ENCODE measurements around the gene FUT6.

Gene FUT6

DNA sequence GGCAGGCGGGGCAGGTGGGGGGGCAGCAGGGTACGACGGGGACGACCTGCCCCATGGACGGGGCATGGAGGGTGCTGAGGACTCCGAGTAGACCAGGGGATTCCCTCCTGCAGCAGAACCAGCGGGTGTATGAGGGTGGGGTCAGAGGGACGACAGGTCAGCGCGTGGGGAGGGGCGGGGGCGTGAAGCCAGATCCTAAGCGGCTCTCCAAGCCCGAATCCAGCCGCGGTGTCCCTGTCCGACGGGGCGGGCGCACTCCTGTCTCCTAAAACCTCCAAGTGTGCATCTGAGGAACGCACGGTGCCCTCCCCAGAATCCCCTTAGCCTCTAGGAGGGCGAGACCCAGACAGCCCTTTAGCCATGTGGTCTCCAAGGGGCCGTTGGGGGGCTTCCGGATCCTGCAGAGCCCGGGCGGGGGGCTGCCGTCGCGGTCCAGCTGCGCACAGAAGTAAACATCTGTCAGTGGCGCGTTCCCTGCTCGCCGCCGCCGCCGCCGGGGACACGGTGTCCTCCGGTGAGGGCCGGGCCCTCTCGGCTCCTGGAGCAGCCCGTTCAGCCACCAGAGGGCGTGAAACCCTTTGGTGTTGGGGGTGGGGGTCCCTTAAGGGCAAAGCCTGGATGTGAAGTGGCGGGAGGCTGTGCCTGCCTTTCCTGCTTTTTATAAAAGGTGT is 33.9 kb downstream of the FUT6 start:
- DNase-seq (ENCODE audit: low read depth in 2 of 2, low spot score in 1 of 2) = no peak

DNA sequence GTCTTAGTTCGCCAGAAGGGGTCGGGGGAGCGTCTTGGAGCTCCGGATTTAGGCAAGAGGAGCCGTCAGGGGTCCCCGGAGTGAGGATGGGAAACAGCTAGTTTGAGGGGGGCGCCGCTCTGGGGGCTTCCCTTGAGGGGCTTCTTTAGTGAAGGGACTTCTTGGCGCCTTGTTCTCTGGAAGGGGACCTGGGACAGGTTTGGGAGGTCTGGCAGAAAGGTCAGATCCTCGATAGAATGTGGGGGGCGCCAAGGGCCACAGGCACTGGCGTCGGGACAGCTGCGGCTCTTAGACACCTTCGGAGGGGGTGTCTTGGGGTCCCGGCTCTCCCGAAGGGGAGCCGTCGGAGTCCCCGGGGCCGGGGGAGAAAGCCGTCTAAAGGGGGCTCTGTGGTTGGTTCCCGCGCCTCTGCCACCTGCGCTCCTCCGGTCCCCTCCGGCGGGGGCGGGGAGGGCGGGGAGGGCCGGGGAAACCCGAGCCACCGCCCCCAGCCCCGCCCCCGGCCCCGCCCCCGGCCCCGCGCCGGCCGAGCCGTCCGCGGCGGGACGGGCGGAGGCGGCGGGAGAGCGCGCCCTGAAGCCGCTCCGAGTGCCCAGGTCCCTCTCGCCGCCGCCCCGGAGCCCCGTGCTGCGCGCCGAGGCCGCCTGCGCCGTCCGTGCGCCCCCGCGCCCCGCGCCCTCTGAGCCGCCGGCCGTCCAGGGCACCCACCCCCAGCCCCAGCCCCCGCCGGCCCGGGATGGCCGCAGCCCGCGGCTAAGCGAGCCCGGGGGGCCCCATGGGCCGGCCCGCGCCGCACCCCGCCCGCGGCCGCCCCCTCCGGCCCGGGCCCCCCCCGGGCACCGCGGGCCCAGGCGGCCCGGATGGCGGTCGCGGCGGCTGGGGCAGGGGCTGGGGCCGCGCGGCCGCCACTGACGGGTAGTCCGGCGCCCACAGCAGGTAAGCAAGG is 34.7 kb downstream of the FUT6 start, which contains the start of gene NRTN:
Gene NRTN (plus strand): TSS at position 552 of the 946 bp plus-strand sequence. CDS start 19,099 bp downstream, outside the sequence.
- no peak for DNase-seq (ENCODE audit: low read depth in 2 of 2, low spot score in 1 of 2)

GRCh38 chr19:5803752-5804515 is 35.6 kb downstream of the FUT6 start:
- DNase-seq (ENCODE audit: low read depth in 2 of 2, low spot score in 1 of 2) = peak; percentile 72 to 75

GRCh38 chr19:5803441-5803751 is 36.1 kb downstream of the FUT6 start:
- no peak for DNase-seq (ENCODE audit: low read depth in 2 of 2, low spot score in 1 of 2)

GRCh38 chr19:5801796-5802619 is 37.5 kb downstream of the FUT6 start:
- no peak for DNase-seq (ENCODE audit: low read depth in 2 of 2, low spot score in 1 of 2)

DNA sequence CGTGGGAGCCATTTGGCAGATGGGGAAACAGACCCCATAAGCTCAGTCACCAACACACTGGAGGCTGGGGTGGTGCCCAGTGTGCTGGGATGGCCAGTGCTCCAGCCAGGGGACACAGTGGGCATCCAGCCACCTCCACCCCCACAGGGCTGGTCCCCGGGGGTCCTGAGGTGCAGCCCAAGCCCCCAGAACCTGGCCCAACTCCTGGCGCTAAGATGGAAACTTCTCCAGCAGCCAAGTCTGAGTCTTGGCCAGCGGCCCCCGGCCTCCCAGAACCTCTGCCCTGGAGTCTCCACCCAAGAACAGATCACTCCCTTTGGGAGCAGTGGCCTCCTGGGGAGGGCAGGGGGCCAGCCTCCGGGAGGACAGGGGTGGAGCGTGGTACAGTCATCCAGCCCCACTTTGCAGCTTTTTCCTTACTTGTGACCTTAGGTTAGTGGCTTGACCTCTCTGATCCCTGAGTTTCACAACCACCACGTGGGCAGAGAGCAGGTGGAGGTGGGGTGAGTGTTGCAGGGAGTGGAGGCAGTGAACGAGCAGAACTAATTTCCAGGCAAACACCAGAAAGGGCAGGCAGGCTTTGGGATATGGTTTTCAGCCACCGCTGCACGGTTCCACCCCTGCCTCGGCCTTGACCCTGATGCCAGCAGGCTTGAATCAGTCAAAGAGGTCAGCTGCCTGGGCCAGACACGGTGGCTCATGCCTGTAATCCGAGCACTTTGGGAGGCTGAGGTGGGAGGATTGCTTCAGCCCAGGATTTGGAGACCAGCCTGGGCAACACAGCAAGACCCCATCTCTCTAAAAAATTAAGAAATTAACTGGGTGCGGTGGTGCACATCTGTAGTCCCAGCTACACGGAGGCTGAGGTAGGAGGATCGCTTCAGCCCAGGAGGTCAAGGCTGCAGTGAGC is 38.9 kb downstream of the FUT6 start:
- DNase-seq (ENCODE audit: low read depth in 2 of 2, low spot score in 1 of 2) = no peak

DNA sequence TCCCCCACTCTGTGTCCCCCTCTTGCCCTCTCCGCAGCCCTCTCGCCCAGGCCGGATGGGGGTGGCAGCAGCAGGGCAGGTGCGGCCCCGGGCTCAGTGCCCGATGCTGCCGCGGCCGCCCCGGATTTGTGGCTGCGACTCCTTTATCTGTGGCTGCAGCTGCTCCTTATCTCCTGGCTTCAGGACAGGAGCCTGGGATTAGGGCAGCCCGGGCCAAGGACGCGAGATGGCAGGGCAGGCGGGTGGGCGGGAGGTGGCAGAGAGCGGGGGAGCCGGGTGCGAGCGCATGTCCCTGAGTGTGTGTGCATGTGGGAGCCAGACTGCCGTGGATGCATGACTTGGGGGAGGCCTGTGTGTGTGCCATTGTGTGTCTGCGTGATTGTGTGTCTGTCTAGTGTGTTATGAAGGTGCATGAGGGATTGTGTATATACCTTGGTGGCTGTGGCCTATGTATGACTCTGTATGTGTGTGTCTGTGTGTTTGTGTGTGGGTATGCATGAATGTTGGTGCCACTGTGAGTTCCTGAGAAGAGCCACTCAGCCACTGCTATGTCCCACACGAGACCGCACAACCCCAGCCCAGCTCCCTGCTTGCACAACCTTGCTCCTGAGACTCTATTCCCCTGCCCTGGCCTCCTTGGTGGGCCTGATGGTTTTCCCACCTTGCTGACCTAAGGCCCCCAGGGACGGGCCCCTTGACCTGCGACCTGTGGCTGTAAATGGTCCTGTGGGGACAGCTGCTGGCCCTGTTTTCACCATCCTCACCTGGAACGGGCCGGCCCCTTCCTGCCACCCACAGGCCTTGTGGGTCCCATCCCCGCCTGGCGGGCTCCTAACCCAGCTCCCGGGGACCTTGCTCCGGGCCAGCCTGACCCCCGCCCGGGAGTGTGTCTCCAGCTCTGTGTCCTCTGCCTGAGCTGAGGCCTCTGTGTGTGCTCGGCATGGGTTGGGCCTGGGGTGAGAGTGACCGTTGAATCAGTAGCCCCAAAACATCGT is 40.0 kb downstream of the FUT6 start:
- DNase-seq (ENCODE audit: low read depth in 2 of 2, low spot score in 1 of 2) = no peak

DNA sequence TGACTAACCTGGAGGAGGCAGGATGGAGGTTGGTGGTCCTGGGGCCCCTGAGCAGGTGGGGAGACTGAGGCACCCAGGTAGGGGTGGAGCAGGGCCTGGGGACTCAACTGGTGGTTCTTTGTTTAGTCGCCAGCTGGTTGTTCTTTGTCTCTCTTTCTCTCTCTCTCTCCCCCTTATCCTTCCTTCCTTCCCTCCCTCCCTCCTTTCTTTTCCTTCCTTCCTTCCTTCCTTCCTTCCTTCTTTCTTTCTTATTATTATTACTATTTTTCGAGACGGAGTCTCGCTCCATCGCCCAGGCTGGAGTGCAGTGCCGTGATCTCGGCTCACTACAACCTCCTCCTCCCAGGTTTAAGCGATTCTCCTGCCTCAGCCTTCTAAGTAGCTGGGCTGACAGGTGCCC is 41.3 kb downstream of the FUT6 start:
- no peak for DNase-seq (ENCODE audit: low read depth in 2 of 2, low spot score in 1 of 2)

DNA sequence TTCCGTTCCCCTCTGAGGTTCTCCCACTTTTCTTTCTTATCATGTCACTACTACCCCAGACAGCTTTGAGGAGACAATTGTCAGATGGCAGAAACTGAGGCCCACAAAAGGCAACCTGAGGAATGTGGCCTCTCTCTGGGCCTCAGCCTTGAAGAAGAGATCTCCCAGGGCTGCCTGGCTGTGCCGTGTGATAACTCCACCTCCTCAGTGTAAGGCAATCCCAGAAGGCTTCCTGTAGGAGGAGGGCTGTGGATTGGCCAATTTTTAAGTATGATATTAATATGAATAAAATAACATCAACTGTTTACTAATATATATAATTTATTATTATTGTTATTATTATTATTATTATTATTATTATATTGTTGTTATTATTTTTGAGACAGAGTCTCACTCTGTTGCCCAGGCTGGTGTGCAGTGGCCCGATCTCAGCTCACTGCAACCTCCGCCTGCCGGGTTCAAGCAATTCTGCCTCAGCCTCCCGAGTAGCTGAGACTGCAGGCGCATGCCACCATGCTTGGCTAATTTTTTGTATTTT is 44.1 kb downstream of the FUT6 start:
- DNase-seq (ENCODE audit: low read depth in 2 of 2, low spot score in 1 of 2) = no peak

DNA sequence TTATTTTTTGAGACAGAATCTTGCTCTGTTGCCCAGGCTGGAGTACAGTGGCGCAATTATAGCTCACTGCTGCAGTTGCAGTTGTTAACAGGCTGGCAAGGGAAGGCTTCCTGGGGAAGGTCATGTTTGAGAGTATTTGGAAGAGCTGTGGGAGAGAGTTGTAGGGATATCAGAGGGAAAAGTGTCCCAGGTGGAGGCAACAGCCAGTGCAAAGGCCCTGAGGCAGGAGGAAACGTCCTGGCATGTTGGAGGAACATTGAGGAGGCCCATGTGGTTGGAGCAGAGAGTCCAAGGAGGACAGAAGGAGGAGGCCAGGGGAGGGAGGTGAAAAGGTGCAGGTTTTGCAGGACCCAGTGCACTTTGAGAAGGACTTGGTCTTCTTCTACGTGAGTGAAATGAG is 46.3 kb downstream of the FUT6 start:
- no peak for DNase-seq (ENCODE audit: low read depth in 2 of 2, low spot score in 1 of 2)

- DNase-seq (ENCODE audit: low read depth in 2 of 2, low spot score in 1 of 2) = no peak
These were observed 47.3 kb downstream of the FUT6 start for GRCh38 chr19:5792224-5792623.

GRCh38 chr19:5790559-5791520 is 48.7 kb downstream of the FUT6 start, which contains the start of gene DUS3L:
Gene DUS3L (minus strand): TSS chr19:5791163. CDS start chr19:5791141, 22 bp downstream.
- DNase-seq (ENCODE audit: low read depth in 2 of 2, low spot score in 1 of 2) = peak; percentile 90 to 94

- no peak for DNase-seq (ENCODE audit: low read depth in 2 of 2, low spot score in 1 of 2)
These were observed 49.5 kb downstream of the FUT6 start for GRCh38 chr19:5789886-5790558.

GRCh38 chr19:5789351-5789761 is 50.1 kb downstream of the FUT6 start:
- DNase-seq (ENCODE audit: low read depth in 2 of 2, low spot score in 1 of 2) = no peak

- DNase-seq (ENCODE audit: low read depth in 2 of 2, low spot score in 1 of 2) = no peak
These were observed 51.1 kb downstream of the FUT6 start for GRCh38 chr19:5788422-5788821.

DNA sequence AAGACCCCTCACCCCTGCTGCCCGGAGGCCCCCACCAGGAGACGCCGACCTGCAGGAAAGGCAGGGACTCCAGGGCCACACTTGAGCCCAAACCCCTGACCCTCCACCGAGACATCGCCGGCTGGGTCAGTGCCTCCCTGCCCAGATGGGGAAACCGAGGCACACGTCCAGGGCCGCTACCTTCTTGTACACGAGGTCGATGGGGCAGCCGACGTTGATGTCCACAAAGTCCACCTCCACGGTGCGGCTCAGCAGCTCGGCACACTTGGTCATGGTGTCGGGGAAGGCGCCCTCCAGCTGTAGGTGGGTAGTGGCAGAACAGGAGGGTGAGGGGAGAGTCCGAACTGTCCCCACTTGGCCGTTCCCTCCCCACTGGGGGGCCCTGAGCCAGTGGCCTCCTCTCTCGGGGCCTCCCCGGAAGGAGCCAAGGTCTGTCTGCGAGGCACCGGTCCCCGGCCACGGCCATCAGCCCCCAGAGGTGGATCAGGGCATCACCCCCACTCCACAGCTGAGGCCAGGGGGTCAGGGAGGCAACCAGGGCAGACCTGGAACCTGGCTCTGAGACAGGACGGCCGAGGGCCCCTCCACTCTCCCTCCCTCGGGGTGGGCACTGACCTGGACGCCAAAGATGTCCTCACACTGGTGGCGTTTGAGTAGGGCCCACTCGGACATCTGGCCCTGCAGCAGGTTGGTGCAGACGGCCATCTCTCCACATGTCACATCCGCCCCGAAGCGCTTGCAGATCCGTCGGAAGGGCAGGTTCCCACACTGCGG is 51.9 kb downstream of the FUT6 start:
- no peak for DNase-seq (ENCODE audit: low read depth in 2 of 2, low spot score in 1 of 2)

Measured in stimulated activated CD8-positive, alpha-beta memory T cell treated with anti-CD3 and anti-CD28 coated beads, Interleukin-4, amount 100 ng/mL, for 4 hours (primary cell).